Ammon's horn (tissue), 1 donor: ENCODE data around the gene MKNK1.

Source experiments
- DNase-seq: peaks from one replicate; pipeline ENCODE4 v3.0.0-alpha.2; 2016; ENCODE audit warnings: low spot score

Gene MKNK1

DNA sequence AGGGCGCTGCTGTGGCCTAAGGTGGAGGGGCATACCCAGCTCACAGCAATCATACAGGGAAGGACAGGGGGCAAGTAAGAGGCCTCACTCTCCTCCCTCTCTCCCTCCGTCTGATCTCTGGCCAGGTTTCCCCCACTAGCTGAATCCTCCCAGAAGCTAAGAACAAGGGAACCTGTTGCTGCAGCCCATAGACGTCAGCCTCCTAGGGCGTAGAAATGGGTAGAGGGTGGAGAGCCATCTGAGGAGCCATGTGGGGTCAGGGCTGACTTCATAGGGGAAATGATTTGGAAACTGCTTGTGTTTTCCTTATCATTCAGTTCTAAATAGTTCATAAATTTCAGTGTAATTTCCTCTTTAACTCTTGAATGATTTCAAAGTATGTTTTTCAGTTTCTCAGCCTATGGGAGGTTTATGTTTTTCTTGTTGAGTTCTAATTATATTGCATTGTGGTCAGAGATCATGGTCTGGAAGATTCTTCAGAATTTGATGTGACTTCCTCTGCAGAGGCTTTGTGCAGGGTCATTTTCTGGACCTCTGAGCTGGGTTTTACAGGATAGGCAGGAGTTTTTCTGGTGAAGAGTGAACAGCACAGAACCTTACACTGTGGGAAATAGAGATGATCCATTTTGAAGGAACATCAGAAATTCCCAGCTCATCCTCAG is 14.8 kb upstream of the MKNK1 start:
- DNase-seq: no peak

- no peak for DNase-seq
Measured at GRCh38 chr1:46617833-46618232, 13.8 kb upstream of the MKNK1 start.

DNA sequence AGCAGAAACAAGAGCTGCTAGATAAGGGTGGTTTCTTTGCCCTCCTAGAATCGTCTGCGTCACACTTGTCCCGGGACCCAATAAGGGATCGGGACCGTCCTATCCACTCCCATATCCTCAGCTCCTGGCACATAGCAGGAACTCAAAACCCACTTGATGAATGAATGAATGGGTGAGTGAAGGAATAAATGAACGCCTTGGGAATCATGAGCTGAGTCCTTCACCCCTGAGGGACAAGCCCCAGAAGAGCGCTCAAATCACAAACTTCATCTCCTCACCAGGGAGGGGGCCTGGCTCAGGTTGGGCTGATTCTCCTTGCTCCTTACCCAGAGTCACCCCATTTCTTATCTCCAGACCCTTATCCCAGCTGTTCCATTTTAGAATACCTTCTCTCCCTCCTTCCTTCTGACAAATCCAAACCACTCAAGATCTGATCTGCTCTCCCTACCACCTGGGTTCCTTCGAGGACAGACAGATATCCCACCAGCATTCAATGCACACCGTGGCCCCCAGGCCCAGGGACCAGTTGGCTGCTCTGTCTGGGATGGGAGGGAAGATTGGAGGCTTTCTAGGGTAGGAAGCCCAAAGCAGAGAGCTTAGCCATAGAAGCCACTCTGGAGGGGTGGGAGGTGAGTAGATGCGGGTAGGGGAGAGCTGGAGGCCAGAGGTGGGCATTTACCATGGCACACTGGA is 13.2 kb upstream of the MKNK1 start:
- DNase-seq: no peak

DNA sequence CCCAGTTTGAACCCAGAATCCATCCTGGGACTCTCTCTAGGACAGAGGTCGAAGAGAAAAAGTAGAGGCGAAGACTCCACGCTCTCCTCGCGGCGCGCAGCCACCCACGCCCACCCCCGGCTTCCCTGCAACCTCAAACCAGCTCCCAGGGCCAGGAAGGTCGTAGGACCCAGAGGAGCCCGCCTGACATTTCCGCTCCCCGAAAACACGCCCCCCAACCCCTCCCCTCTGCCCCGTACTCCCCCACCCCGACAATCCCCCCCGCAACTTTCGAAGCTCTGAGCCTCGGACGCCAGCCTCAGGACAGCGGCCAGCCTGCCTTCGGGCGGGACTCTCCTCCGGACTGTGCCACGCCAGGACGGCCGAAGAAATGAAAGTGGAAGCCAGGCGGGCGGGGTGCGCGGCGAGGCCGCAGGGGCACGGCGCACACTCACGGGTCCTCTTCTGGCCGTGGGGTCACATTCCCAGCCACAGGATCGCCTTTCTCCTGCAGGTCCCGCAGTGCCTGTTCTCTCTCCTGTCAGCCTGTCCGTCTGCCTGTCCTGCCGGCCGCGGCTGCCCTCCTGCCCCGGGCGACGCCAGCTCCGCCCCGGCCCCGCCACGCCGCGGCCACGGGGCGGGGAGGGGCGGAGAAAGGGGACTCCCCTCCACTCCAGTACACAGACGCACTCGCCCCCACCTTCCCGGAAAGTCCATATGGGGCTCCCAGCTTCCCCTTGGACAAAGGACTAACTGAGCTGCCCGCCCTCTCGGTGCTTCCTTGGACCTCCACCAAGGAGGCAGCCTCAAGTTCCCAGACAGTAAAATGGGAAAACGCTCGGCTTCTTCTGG is 12.4 kb upstream of the MKNK1 start, which contains the start of gene MOB3C:
TSS of gene MOB3C (minus strand) at position 535 of the 831 bp plus-strand sequence. CDS start 3,490 bp downstream, outside the sequence.
- DNase-seq: peak; percentile 83

DNA sequence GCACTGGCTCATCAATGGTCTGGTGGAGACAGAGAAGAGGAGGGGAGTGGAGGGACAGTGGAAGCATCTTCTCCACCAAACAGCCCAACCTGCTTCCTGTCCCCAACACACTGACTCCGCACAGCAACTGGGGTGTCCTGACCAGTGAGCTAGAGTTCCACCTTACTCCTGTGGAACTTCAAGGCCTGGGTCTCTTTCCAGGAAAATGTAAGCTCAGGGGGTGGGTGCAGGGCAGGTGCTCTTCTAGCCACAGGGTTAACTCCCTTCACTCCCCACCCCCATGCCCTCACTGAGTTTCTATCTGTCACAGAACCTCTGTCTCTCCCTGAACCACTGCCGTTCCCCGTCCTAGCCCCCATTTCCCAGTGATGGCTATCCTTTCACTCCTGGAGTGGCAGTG is 11.7 kb upstream of the MKNK1 start:
- DNase-seq: no peak

GRCh38 chr1:46615088-46615487 is 11.0 kb upstream of the MKNK1 start:
- DNase-seq: no peak

- no peak for DNase-seq
Measured at GRCh38 chr1:46614604-46614984, 10.5 kb upstream of the MKNK1 start.

GRCh38 chr1:46613661-46614603 is 9.9 kb upstream of the MKNK1 start:
- DNase-seq: peak; percentile 89

DNA sequence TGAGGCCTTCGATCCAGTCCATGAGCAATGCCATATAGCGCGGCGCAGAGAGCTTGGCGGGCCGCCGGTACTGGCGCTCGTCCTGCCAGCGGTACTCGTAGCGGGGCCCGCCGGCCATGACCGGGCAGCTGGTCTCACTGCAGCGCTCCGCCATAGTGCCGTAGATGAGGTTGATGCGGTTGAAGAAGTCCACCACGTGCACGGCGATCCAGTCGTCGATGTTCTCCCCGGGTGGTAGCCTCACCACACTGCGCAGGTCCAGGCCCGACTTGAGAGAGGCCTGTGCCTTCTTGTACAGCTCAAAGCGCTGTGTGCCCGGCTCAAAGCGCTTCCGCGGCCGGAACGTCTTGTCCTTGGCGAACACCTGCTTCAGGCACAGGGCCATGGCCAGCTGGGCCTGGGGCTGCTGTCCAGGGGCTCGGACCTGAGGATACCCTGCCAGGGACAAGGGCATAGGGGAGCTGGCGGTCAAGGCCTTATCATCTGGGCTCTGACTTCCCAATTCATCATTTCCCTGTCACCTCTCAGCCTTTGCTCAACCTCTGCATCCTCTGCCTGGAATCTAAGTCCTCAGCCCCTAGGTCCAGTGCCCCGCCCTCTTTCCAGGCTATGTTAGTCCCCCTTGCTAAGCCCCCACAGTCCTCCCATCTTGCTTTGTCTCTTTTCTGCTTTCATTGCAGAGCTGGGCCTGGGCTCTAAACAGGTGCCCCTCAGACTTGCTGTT is 9.0 kb upstream of the MKNK1 start:
- no peak for DNase-seq

DNA sequence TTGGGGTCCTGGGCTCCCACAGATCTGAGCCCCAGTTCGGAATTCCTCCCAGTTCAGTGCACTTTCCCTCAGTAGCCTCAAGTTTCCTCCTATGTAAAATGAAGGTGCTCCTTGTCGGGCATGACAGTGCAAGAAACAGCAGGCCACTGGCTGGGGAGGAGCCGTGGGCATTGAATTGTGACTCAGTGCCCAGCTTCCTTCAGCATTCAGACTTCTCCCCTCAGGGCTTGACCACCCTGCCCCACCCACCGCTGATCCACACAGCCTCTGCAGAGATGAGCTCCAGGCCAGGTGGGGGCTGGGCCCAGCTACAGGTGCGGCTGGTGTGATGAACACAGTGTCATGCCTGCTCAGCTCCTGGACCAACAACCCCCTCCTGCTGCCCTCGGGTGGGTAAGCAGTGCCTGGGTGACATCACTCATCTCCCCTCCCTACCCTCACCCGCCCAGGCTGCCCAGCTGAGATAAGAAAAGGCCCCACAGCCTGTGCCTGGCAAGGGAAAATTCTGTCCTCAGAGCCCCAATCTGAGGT is 7.7 kb upstream of the MKNK1 start:
- DNase-seq: no peak

DNA sequence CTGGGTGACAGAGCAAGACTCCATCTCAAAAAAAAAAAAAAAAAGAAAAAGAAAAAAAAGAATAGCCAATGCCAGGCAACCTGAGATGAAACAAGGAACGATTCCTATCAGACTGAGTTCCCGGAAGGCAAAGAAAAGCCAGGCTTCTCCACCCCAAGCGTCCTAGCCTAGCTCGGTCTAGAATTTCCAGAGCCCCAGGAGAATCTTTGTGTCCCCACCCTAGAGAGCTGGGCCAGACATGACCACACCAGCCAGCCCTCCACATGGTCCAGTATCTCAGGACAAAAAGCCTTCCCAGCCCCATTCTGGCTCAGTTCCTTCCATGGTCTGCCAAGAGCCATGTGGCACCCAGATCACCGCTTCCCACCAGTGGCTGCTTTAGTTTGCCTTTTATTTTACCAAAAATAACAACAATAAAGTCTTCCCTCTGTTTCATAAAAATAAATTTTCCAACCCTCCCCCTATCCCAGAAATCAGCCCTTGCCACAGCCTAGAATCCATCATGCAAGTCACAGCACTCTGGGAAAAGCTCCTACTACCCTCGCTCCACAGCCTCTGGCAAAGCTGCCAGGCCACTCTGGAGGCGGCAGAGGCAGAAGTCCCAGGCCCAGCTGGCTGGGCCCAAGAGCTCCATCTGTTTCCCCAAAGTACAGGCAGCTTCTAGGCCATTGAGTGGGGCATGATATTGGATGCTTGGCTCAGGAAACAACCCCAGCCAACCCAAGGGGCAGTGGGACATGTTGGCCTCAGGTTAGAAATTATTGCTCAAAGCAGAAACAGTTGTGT is 3.5 kb upstream of the MKNK1 start:
- no peak for DNase-seq

DNA sequence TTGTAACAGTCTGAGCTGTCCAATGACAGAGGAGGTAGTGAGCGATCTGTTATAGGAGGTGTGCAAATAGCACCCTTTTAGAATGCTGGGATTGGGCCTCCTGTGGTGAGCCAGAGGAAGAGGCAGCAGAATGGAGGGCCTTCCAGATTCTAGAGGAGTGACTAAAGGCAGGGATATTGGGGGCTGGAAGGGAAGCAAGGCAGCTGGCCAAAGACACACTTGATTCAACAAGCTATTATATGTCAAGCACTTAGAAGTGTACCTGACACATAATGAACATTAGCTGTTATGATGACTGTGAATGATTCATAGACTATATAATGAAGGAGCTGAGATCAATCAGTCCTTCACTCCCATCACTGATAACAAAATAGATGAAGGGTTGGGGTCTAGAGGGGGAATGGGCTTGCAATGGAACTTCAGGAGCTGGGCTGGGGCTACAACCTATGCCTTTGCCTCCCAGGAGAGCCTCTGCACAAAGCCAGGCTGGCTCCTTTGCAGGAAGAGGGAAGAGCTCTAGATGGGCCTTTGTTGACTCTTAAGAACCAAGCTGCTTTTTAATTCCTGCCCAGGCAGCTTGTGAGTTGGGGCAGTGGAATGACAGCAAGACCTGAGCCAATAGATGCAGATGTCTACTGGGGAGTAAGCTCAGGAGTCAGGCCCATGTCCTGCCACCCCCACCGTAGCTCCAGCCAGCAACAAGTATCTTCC is 2.3 kb upstream of the MKNK1 start:
- no peak for DNase-seq

DNA sequence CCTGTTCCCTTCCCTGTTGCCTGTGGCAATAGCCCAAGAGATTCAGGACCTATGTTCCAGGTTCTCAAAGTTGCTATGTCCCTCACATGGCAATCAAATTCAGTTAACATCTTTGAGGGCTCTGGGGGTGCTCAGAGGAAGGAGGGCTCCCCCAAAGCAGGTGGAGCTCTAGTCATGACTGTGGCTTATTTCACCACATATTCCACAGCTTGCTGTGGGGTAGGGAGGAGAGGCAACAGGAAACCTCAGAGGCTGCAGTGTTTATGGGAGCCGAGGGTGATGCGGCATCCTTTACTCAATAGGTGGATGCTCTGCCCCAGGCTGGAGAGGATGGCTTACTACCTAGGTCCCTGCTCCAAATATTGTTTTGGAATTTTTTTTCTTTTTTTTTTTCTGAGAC is 1.2 kb upstream of the MKNK1 start:
- no peak for DNase-seq

GRCh38 chr1:46603481-46603857 is 599 bp downstream of the MKNK1 start:
- DNase-seq: no peak

DNA sequence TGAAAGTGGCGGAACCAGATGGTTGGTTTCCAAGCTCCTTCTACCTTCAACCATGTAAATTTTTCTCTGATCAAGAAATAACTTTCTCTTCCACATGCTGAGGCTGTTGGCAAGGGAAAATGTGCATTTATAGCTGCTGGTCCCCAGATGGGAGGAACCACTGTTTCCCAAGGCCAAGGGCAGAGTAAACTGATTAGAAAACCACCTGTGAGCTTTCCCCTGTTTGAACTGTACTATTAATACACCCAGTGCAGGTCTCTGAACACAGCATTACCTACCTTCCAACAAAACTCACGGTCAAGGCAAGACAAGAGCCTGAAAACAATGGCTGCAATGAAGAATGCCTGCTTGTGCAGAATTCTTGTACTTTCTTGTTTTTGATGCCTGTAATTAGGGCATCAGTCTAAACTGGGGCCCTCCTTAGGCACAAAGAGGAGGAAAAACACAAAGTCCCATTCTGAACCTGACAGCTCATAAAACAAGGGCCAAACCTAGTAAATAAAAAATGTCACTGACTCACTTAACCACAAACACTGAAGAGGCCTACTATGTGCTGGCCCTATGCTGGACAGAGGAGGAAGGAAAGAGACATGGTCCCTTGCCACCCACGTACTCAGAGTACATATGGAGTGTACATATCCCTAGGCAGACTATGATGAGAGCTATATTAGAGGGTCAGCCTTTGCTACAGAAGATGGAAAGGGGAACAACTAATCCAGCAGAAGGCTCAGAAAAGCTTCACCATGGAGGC is 2.6 kb downstream of the MKNK1 start:
- no peak for DNase-seq

GRCh38 chr1:46599059-46599970 is 4.8 kb downstream of the MKNK1 start:
- DNase-seq: no peak

DNA sequence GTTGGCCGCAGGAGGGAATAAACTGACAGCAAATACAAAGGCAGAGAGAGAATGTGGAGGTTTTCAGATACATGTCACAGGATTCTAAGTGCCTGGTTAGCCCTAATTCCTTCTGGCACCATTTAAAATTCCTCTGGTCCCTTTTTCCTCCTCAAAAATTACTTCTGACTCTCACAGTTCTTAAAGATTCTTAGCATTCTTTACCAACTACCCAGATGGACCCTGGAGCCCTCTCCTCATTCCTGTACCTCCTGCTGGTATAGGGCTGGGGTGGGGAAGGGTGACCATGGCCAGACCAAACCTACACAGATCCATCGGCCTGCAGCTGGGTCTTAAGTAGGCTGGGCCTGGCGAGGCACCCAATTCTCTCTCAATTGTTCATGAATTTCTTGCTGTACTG is 7.2 kb downstream of the MKNK1 start:
- no peak for DNase-seq

DNA sequence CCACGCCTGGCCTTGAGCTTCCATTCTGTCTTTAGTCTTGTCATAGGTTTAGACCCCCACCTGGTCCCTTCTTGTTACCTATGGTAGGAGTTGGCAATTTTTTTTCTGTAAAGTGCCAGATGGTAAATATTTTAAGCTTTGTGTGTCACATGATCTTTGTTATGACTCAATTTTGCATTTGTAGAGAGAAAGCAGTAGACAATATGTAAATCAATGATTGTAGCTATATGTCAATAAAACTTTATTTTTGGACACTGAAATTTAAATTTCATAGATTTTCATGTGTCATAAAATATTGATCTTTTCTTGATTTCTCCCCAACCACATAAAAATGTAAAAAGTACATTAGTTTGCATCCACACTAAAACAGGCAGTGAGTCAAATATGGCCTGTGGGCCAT is 8.0 kb downstream of the MKNK1 start:
- no peak for DNase-seq
